ENCODE data around the gene TAX1BP1.

DNA sequence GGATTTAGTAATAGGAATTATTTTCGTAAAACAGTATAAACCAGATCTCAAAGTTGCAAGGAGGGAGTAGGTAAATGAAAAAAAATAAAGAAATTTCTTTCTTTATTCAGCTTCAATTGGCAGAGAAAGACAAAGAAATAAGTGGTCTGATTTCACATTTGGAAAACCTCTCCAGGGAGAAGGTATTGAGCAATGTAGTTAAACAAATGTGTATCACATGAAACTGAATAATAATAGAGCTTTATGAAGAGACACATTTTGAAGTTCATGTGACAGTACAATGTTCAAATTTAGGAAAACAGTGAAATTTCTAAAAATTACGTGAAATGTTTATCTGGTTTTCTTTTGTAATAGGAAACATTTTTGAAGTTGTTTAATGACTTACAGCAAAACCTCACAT is 63.0 kb downstream of the TAX1BP1 start:
- TF ChIP-seq, protein P1, sequence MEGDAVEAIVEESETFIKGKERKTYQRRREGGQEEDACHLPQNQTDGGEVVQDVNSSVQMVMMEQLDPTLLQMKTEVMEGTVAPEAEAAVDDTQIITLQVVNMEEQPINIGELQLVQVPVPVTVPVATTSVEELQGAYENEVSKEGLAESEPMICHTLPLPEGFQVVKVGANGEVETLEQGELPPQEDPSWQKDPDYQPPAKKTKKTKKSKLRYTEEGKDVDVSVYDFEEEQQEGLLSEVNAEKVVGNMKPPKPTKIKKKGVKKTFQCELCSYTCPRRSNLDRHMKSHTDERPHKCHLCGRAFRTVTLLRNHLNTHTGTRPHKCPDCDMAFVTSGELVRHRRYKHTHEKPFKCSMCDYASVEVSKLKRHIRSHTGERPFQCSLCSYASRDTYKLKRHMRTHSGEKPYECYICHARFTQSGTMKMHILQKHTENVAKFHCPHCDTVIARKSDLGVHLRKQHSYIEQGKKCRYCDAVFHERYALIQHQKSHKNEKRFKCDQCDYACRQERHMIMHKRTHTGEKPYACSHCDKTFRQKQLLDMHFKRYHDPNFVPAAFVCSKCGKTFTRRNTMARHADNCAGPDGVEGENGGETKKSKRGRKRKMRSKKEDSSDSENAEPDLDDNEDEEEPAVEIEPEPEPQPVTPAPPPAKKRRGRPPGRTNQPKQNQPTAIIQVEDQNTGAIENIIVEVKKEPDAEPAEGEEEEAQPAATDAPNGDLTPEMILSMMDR (IDR thresholded peaks at IDR 0.05), result no peak
- TF ChIP-seq POLR2A (IDR thresholded peaks at IDR 0.05), result no peak
